Posterior cingulate gyrus (tissue), 11 donors: ENCODE results near the gene TBXA2R.

Experiments used
- DNase-seq, 10 donors: peaks; one replicate each; pipeline versions ENCODE4 v3.0.0 to v3.0.0-alpha.2; 2020 to 2021; ENCODE audit warnings: mixed read lengths in 3 of 10
- intact Hi-C: fragments of 100-400 bp; cut with DNase I; formaldehyde crosslinking; loops from one replicate; pipeline ENCODE4 v1.15.1; 2023

Gene TBXA2R

DNA sequence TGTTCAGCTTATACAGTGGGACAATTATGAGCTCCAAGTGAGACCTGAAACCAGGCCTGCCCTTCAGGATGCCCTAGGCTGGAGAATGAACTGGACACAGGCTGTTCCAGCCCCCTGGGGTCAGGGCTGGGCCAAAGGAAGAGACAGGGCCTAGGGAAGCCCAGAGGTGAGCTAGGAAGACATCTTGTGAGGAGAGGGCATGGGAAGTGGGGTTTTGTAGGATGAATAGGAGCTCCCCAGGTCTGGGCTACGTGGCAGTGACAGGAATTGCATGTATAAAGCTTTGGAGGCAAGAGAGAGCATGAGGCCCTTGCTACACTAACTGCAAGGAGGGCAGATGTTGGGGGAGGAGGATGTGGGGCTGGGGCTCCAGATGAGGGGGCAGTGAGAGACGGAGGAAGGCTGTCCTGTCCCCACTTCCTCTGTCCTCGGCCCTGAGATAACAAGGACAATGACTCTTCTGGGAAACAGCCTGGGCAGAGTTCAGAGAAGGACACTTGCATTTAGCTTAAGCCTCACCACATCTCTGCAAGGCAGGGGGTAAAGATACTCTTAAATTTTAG, 1.5 kb upstream of the TBXA2R start:
- intact Hi-C loops, result no loop called here

DNA sequence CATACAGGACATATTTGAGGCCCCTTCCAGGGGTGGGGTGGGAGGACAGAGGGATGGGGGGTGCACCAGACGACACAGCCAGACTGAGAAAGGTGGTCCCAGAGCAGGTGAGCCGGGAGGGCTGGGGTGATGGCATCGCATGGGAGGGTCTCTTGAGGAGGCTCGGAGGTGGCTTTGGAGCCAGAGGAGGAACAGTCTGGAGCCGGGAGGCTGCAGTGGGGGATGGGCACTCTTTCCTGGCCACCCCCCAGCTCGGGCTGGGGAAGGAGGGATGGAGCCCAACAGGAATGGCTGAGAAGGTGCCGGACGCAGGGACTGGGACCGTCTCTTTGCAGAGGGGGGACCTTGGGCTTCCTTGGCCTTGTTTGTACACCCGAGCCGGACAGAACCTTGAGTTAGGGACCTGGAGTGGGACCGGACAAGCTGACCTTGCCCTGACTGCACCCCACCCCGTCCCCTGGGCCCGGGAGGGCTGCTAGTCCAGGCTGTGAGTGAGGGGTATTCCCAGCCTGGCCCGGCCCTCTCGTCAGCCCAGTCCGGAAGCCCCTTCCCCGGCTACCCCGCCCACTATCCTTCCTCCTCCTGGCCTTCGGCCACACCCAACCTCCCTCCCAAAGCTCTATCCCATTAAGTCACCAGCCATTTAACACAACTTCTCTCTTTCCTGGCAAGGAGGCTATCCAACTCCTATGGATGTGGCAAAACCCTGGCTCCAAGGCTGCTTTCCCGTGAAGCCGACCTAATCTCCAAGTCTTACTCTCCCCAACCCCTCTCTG, 816 bp upstream of the TBXA2R start:
- no peak for DNase-seq
- intact Hi-C loops, result no loop called here

More for the DNA sequence above, 1.5 kb upstream of the TBXA2R start:
- no peak for DNase-seq

DNA sequence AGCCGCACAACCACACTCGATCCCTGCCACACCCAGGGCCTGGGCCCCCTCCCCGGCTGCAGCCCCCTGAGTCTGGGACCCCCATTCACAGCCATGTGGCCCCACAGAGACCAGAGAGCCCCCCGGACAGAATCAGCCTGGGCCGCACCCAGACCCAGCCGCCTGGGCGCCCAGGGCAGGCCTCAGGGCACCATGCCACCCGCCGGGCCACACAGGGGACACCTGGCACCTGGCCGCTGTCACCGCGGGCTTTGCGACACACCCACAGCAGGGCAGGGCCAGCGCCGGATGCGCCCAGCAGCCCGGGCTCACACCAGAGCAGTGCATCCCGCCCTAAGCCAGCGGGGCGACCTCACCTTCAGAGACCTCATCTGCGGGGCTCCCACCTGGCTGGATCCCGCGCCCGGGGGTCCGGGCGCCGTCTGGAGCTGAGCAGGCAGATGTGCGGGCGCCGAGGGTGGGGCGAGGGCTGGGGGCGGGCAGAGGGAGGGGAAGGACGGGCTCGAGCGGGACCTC, 443 bp downstream of the TBXA2R start:
- DNase-seq, result no peak
- intact Hi-C loops, result no loop called here

DNA sequence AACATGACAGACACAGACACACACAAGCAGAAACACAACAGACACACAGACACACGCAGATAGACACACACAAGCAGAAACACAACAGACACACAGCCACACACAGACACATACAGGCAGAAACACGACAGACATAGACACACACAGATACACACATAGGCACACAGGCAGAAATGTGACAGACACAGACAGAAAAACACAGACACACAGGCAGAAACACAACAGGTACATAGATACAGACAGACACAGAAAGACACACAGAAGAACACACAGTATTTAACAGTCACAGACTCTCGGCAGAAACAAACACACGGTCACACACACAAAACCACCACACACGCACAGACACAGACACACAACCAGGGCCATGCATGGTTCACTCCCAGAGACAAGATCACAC, 905 bp downstream of the TBXA2R start:
- no peak for DNase-seq
- intact Hi-C loops, result no loop called here

DNA sequence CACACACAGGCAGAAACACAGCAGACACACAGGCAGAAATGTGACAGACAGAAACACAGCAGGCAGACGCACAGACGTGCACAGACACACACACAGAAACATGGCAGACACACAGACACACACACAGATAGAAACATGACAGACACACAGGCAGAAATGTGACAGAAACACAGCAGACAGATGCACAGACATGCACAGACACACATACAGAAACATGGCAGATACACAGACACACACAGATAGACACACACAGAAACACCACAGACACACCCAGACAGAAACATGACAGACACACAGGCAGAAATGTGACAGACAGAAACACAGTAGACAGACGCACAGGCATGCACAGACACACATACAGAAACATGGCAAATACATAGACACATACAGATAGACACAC, 1.3 kb downstream of the TBXA2R start:
- intact Hi-C loops, result no loop called here
- no peak for DNase-seq

DNA sequence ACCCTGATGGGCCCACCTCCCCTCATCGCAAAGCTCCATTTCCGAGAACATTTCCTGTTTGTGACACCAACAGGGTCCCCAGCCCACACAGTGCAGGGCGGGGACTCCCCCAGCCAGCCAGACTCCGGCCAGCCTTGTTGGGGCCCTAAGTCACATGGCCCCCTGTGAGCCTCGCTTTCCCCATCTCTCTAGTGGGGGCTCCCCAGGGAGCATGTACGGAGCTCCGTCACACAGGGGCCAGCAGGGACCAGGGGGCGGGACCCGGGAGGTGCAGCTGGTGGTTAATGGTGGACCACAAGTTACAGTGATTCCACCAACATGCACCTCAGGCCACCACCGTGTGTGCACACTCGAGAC, 1.7 kb downstream of the TBXA2R start:
- intact Hi-C loops, result no loop called here
- no peak for DNase-seq

DNA sequence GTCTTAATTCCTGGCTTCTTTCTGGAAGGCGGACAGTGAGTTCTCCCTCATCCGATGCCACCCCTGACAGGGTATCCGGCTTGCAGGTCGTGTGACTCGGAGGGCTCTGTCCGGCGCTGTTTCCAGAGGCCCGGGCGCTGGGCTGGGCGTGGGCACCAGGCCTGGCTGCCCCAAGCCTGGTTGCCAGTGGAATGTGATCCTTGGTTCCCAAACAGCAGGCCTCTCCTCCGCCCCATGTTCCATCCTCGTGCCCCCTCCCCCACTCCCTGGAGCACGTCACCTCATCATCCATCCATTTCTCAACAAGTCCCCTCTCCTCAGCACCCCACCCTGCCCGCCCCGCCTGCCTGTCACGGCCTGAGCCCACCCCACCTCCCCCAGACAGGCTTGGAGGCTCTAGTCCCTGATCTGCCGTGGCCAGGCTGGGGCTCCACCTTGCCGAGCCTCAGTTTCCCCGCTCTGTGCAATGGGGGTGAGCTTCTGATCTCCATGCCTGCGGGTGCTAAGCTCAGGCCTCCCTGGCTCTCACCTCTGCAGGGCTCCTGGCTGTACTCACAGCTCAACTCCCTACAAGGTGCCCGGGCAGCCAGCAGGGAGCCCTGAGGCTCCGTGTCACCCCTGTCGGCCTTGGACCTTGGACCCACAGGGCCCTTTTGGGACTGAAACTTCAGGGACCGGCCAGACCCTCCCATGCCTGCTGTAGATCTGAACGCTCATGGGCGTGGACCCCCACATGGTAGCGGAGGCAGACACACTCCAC, 2.3 kb downstream of the TBXA2R start:
- intact Hi-C loops, result no loop called here
- no peak for DNase-seq

DNA sequence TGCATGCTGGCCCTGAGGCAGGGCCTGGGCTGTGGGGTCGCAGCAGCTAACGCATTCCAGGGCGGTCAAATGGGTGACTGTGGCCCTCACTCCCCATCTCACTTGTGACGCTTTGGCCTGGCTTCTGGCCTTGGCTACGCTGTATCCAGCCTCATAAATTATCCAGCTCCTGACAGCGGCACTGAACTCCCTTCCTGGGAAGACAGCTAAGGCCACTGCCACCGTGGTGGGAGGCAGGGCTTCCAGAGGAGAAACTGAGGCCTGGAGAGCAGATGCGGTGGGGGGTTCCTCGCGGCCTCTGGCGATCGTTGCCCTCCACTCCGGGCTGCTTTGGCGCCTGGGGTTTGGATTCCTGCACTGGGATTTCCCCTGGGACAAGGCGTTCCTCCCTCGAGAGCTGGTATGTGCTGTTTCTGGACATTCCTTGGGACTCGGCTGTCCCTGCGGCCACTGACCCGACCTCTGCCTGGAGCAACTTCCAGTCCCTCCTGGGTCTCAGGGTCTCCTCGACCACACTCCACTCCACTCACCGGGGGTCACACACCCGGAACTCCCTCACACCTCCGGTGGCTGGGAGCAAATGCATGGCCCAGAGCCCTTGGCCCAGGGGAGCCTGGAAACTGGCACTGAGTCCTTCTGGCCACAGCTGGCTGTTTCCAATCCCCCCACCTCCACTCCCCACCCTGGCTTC, 3.4 kb downstream of the TBXA2R start:
- no peak for DNase-seq
- intact Hi-C loops, result no loop called here

DNA sequence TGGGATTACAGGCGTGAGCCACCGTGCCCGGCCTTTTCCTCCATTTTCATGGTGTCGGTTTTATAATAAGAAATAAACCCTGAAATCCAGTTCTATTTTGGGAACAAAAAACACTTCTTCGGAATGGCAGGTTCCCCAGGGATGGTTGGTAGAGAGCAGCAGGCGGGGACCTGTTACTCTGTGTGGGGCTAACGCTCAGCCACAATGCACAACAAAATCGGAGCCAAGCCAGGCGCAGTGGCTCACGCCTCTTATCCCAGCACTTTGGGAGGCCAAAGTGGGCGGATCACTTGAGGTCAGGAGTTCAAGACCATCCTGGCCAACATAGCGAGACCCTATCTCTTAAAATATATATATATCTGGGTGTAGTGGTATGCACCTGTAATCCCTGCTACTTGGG, 5.7 kb downstream of the TBXA2R start:
- no peak for DNase-seq
- intact Hi-C loops, result no loop called here

DNA sequence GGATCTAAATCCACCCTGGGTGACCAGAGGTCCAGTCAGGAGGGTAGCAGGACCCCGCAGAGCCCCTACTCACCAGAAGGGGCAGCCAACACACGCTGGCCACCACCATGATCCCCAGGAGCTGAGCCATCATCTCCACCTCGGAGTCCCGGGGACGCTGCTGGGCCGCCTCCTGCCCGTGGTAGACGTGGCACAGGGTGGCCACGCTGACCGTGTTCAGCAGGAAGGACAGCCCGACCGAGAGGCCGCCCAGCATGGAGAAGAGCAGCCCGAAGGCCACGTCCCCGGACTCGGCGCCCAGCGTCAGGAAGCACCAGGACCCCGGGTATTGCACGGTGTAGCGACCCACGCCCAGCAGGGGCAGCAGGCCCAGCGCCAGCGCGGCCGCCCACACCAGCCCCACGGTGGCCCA, 6.9 kb downstream of the TBXA2R start:
- DNase-seq, result no peak
- intact Hi-C loops, result no loop called here

DNA sequence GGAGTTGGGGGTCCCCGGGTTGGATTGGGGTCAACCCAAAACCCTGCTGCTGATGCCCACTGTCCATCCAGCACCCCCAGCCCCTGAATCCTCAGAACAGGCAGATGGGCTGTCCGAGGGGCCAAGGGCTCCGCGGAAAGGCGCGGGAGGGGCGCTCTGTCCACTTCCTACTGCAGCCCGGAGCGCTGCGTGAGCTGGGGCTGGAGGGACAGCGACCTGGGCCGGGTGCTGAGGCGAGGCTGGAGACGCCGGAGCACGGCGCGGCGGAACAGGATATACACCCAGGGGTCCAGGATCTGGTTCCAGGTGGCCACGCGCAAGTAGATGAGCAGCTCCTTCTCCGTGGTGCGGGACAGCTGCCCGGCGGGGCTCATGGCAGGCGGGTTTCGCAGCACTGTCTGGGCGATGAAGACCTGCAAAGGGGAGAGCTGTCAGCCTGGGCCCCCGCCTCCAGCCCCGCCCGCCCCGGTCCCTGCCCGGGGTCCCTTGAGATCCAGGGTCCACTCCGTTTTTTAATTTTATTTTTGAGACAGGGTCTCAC, 11.1 kb downstream of the TBXA2R start:
- DNase-seq, result peak in 1 of 10 donors; percentile 72
- intact Hi-C loops, result no loop called here

DNA sequence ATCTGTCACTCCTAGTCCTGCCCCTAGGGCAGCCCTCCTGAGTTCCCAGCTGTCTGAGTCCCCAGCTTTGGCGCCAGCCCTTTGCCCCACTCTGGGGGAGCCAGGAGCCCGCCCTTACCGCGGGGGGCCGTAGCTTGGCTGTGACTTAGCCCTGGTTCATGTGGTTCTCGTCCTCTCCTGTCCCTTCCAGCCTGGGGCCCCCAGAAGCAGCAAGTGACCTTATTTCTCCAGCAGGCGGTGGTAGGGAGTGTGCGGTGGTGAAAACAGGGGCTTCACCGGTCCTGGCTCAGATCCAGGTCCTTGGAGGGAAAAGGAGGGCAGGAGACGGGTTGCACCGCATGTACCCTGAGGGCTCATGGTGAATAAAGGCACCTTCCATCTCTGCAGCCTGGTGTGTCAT, 13.5 kb downstream of the TBXA2R start:
- intact Hi-C loops, result no loop called here
- no peak for DNase-seq

DNA sequence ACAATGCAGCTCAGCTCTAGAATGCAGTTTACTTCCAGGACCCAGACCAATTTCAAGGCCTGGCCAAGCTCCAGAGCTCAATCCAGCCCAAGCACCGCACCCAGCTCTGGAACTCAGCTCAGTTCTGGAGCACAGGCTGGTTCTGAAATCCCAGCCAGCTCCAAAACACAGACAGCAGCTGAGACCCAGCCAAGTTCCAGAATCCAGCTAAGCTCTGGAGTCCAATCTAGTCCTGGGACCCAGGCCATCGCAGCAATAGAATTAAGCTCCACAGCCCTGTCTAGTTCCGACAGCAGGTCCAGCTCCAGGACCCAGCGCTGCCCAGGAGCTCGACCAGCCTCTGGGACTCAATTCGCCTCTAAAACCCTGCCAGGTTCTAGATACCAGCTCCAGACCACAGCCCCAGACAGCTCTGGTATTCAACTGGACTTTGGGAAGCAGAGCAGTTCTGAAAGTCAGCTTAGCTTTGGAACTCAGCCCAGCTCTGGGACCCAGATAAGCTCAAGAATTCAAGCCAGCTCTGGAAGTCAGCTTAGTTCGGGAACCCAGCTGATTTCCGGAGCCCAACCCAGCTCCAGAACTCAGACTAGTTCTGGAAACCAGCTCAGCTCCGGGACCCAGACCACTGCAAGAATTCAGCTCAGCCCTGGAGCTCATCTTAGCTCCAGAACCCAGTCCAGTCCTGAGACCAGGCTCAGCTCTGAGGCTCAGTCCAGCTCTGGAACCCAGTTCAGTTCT, 14.6 kb downstream of the TBXA2R start:
- DNase-seq, result no peak
- intact Hi-C loops, result no loop called here

DNA sequence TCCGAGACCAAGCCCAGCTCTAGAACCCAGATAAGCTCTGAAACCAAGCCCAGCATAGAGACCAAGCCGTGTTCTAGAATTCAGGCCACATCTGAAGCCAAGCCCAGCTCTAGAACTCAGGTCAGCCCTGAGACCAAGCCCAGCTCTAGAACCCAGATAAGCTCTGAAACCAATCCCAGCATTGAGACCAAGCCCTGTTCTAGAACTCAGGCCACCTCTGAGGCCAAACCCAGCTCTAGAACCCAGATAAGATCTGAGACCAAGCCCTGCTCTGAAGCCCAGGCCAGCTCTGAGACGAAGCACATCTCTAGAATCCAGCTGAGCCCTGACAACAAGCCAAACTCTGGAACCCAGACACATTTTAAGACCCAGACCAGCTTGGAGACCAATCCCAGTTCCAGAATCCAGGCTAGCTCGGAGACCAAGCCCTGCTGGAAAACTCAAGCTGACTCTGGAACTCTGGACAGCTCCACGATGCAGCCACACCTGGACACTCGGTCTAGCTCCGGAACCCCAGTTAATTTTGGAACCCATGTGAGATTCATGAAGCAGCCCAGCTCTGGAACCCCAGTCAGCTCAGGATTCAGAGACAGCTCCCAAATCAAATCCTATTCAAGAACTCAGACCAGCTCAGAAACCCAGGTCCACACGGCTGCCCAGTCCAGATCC, 15.6 kb downstream of the TBXA2R start:
- intact Hi-C loops, result no loop called here
- DNase-seq, result no peak

DNA sequence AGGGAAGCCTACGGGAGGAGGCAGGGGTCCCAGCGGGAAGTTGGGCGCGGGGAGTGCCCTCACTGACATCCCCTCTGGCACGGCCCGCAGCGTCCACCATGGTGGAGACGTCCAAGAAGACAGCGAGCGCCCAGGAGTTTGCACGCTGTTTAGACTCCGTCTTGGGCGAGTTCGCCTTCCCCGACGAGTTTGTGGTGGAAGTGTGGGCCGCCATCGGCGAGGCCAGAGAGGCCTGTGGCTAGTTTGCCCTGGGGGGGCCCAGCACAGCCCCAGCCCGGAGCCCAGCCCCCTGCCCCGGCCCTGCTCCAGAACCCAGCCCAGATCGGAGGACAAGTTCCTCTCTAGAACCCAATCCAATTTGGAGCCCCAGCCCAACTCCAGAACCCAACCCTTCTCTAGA, 16.7 kb downstream of the TBXA2R start:
- intact Hi-C loops, result no loop called here

DNA sequence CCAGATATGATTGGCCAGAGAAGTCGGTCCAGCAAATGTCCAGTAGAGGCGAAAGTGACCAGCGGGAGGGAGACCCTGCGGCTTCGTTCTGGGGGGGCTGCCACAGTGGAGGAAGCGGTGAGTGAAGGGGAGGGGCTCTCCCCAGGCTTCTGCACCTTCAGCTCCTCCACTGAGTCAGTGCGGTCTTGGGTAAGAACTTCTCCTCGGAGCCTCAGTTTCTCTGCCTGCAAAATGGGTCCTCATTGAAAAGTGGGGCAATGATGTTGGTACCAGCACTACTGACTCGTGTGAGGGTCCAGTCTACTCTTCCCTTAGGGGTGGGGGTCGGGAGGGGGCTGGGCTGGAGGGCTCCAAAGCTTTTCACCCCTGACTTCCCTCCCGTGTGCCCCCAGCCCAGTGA, 17.2 kb downstream of the TBXA2R start:
- intact Hi-C loops, result no loop called here
- no peak for DNase-seq

More for the DNA sequence above, 16.7 kb downstream of the TBXA2R start:
- DNase-seq, result peak in 1 of 10 donors; percentile 63

DNA sequence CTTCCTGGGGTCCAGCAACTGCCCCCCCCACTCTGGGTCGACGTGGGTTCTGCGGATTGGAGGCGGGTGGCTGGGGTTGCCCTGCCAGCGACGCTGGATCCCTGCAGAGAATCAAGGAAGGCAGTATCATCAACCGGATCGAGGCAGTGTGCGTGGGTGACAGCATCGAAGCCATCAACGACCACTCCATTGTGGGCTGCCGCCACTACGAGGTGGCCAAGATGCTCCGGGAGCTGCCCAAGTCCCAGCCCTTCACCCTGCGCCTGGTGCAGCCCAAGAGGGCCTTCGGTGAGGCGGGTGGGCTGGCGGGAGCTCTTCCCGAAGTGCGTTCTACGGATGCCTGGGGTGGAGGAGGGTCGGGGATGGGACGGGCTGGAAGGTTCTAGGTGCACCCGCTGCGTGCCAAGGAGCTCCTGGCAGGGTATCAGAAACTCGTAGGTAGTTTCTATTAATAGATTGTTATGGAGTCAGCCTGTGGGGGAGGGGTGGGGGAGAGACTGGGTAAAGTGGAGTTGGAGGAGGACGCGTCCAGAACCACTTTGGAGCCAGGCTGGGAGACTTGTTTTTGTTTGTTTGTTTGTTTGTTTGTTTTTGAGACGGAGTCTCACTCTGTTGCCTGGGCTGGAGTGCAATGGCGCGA, 19.8 kb downstream of the TBXA2R start:
- DNase-seq, result no peak
- intact Hi-C loops, result no loop called here

DNA sequence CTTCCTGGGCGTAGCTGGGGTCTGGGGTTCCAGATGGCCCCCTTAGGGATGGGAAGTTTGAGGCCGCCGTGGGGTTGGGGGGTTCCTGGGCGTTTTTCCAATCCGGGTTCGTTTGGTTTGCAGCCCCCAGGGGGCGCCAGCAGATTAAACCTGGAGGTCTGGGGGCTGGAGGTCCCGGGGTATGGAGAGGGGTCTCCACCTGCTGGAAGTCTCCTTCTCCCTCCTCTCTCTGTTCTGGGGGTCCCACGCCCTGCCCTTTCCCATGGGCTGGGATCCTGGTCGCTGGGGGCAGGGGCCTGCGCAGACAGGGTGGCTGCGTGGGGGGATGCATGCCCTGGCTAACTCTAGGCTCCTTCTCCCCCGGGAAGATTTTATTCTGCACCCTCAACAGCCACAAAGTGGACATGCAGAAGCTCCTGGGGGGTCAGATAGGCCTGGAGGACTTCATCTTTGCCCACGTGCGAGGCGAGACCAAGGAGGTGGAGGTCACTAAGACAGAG, 20.5 kb downstream of the TBXA2R start:
- DNase-seq, result peak in 1 of 10 donors; percentile 76
- intact Hi-C loops, result no loop called here
